Measurements from ENCODE around the gene RNF220.
A peak's percentile ranks its signal among the peaks of the same experiment; 100 is the strongest.
"Not testable (repeated sequence)": the region's sequence is repeated elsewhere in the genome, so short reads cannot be mapped to it uniquely, and the experiment has no call there.

The RNF220 gene

GRCh38 chr1:44661781-44662682 is 257.0 kb downstream of the RNF220 start:
- no peak for DNase-seq

GRCh38 chr1:44662683-44663030 is 257.6 kb downstream of the RNF220 start:
- no peak for DNase-seq

- DNase-seq, result no peak
Measured at GRCh38 chr1:44663417-44663816, 258.4 kb downstream of the RNF220 start.

GRCh38 chr1:44664730-44665370 is 259.8 kb downstream of the RNF220 start:
- no peak for DNase-seq

GRCh38 chr1:44666719-44667118 is 261.7 kb downstream of the RNF220 start:
- DNase-seq, result not testable (repeated sequence)

GRCh38 chr1:44670751-44671640 is 265.9 kb downstream of the RNF220 start:
- DNase-seq, result no peak

- no peak for DNase-seq
Measured at GRCh38 chr1:44672254-44672955, 267.4 kb downstream of the RNF220 start.

GRCh38 chr1:44672961-44673674 is 268.1 kb downstream of the RNF220 start:
- DNase-seq, result no peak

GRCh38 chr1:44673675-44674112 is 268.6 kb downstream of the RNF220 start:
- DNase-seq, result no peak

- DNase-seq, result peak; percentile 98
Measured at GRCh38 chr1:44674113-44675000, 269.3 kb downstream of the RNF220 start, which contains the start of the genes ARMH1 and TMEM53. Gene ARMH1, plus strand, starts transcription at chr1:44674714. Its CDS starts 14,984 bp downstream, at chr1:44689698. Gene TMEM53, minus strand, starts transcription at chr1:44674481. Its CDS starts 90 bp downstream, at chr1:44674391.

GRCh38 chr1:44675186-44675585 is 270.1 kb downstream of the RNF220 start:
- no peak for DNase-seq

GRCh38 chr1:44676484-44677200 is 271.6 kb downstream of the RNF220 start:
- no peak for DNase-seq

GRCh38 chr1:44677201-44677766 is 272.2 kb downstream of the RNF220 start:
- DNase-seq, result peak; percentile 13

- DNase-seq, result no peak
Measured at GRCh38 chr1:44678120-44678519, 273.1 kb downstream of the RNF220 start.

- DNase-seq, result no peak
Measured at GRCh38 chr1:44678626-44679025, 273.6 kb downstream of the RNF220 start.

GRCh38 chr1:44679468-44679867 is 274.4 kb downstream of the RNF220 start:
- DNase-seq, result no peak

- no peak for DNase-seq
Measured at GRCh38 chr1:44681905-44682882, 277.1 kb downstream of the RNF220 start.

GRCh38 chr1:44682883-44683265 is 277.8 kb downstream of the RNF220 start:
- DNase-seq, result no peak

All from midbrain (tissue), 1 donor.